ENCODE measurements around the gene AP3S2.

GRCh38 chr15:89784686-89784960, 109.2 kb downstream of the AP3S2 start:
- no peak for TF ChIP-seq ZNF382 (CRISPR knock-in tag; IDR thresholded peaks at IDR 0.05; ENCODE audit: borderline replicate concordance)
- no peak for TF ChIP-seq ZNF232 (CRISPR knock-in tag; IDR thresholded peaks at IDR 0.05; ENCODE audit: borderline replicate concordance)
- TF ChIP-seq, protein P1, sequence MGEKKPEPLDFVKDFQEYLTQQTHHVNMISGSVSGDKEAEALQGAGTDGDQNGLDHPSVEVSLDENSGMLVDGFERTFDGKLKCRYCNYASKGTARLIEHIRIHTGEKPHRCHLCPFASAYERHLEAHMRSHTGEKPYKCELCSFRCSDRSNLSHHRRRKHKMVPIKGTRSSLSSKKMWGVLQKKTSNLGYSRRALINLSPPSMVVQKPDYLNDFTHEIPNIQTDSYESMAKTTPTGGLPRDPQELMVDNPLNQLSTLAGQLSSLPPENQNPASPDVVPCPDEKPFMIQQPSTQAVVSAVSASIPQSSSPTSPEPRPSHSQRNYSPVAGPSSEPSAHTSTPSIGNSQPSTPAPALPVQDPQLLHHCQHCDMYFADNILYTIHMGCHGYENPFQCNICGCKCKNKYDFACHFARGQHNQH (CRISPR knock-in tag; IDR thresholded peaks at IDR 0.05) = no peak
- TF ChIP-seq ZFP36L1 (CRISPR knock-in tag; IDR thresholded peaks at IDR 0.05) = no peak
- TF ChIP-seq CBX5 (CRISPR knock-in tag; IDR thresholded peaks at IDR 0.05; ENCODE audit: borderline replicate concordance) = no peak
- TF ChIP-seq, protein P2, sequence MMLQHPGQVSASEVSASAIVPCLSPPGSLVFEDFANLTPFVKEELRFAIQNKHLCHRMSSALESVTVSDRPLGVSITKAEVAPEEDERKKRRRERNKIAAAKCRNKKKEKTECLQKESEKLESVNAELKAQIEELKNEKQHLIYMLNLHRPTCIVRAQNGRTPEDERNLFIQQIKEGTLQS (CRISPR knock-in tag; IDR thresholded peaks at IDR 0.05) = no peak
- no peak for TF ChIP-seq ELF3 (CRISPR knock-in tag; IDR thresholded peaks at IDR 0.05)
- TF ChIP-seq, protein P3, sequence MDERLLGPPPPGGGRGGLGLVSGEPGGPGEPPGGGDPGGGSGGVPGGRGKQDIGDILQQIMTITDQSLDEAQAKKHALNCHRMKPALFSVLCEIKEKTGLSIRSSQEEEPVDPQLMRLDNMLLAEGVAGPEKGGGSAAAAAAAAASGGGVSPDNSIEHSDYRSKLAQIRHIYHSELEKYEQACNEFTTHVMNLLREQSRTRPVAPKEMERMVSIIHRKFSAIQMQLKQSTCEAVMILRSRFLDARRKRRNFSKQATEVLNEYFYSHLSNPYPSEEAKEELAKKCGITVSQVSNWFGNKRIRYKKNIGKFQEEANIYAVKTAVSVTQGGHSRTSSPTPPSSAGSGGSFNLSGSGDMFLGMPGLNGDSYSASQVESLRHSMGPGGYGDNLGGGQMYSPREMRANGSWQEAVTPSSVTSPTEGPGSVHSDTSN (CRISPR knock-in tag; IDR thresholded peaks at IDR 0.05) = no peak
- TF ChIP-seq, protein P4, sequence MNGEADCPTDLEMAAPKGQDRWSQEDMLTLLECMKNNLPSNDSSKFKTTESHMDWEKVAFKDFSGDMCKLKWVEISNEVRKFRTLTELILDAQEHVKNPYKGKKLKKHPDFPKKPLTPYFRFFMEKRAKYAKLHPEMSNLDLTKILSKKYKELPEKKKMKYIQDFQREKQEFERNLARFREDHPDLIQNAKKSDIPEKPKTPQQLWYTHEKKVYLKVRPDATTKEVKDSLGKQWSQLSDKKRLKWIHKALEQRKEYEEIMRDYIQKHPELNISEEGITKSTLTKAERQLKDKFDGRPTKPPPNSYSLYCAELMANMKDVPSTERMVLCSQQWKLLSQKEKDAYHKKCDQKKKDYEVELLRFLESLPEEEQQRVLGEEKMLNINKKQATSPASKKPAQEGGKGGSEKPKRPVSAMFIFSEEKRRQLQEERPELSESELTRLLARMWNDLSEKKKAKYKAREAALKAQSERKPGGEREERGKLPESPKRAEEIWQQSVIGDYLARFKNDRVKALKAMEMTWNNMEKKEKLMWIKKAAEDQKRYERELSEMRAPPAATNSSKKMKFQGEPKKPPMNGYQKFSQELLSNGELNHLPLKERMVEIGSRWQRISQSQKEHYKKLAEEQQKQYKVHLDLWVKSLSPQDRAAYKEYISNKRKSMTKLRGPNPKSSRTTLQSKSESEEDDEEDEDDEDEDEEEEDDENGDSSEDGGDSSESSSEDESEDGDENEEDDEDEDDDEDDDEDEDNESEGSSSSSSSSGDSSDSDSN (CRISPR knock-in tag; IDR thresholded peaks at IDR 0.05) = no peak
- TF ChIP-seq, protein P5, sequence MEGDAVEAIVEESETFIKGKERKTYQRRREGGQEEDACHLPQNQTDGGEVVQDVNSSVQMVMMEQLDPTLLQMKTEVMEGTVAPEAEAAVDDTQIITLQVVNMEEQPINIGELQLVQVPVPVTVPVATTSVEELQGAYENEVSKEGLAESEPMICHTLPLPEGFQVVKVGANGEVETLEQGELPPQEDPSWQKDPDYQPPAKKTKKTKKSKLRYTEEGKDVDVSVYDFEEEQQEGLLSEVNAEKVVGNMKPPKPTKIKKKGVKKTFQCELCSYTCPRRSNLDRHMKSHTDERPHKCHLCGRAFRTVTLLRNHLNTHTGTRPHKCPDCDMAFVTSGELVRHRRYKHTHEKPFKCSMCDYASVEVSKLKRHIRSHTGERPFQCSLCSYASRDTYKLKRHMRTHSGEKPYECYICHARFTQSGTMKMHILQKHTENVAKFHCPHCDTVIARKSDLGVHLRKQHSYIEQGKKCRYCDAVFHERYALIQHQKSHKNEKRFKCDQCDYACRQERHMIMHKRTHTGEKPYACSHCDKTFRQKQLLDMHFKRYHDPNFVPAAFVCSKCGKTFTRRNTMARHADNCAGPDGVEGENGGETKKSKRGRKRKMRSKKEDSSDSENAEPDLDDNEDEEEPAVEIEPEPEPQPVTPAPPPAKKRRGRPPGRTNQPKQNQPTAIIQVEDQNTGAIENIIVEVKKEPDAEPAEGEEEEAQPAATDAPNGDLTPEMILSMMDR (CRISPR knock-in tag; IDR thresholded peaks at IDR 0.05) = no peak
- TF ChIP-seq, protein P6, sequence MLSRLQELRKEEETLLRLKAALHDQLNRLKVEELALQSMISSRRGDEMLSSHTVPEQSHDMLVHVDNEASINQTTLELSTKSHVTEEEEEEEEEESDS (CRISPR knock-in tag; IDR thresholded peaks at IDR 0.05; ENCODE audit: borderline replicate concordance) = no peak
- TF ChIP-seq NR1H2 (CRISPR knock-in tag; IDR thresholded peaks at IDR 0.05; ENCODE audit: borderline replicate concordance, low read depth) = no peak

All from HepG2 (cell line).